ENCODE measurements around the gene TMEM254.
"Not testable (repeated sequence)": the region's sequence is repeated elsewhere in the genome, so short reads cannot be mapped to it uniquely, and the experiment has no call there.

TMEM254 gene

GRCh38 chr10:80133687-80134086 lies 55.2 kb downstream of the TMEM254 start:
- DNase-seq: not testable (repeated sequence)

- DNase-seq: no peak
These were observed 57.7 kb downstream of the TMEM254 start for GRCh38 chr10:80136134-80136571.

- DNase-seq: no peak
These were observed 58.8 kb downstream of the TMEM254 start for GRCh38 chr10:80137031-80137862.

GRCh38 chr10:80137920-80138319 lies 59.5 kb downstream of the TMEM254 start:
- DNase-seq: no peak

- no peak for DNase-seq
These were observed 60.8 kb downstream of the TMEM254 start for GRCh38 chr10:80139265-80139664.

GRCh38 chr10:80140251-80140650 lies 61.8 kb downstream of the TMEM254 start:
- DNase-seq: no peak

- no peak for DNase-seq
These were observed 63.4 kb downstream of the TMEM254 start for GRCh38 chr10:80141696-80142460.
